Vein endothelial cell (primary cell): ENCODE data around the gene RANBP10. TPM values are rescaled to one million over a fixed set of nuclear protein-coding genes. Genes with fewer than 3 reads are reported as not detected.

Experiments used
- small RNA-seq: library from RNA; depleted of rRNA; stranded (forward); fragments of <200 nt; gene quantifications from one replicate; pipeline ENCODE3, GENCODE V24; 2012
- total RNA-seq: library from RNA; depleted of rRNA; stranded (reverse); fragments of >200 nt; gene quantifications from 2 replicates; pipeline ENCODE4 v1.2.3, GENCODE V29; 2012

The RANBP10 gene
- total RNA-seq = 11.2 and 15.4 TPM in 2 replicates

GRCh38 chr16:67806428-67807147 lies at the start of gene RANBP10, which contains the start of gene TSNAXIP1:
Gene RANBP10 (minus strand): TSS chr16:67806560. CDS start chr16:67806536, 24 bp downstream.
Gene TSNAXIP1 (plus strand): TSS chr16:67806889. CDS start chr16:67807150, 261 bp downstream.

GRCh38 chr16:67847064-67847861 lies 40.9 kb upstream of the RANBP10 start, which contains the start of gene CENPT:
Gene CENPT (minus strand): TSS chr16:67847693. CDS start chr16:67833859, 13,834 bp downstream.

GRCh38 chr16:67846320-67847063 lies 40.1 kb upstream of the RANBP10 start, which contains the start of gene NUTF2:
Gene NUTF2 (plus strand): TSS chr16:67846933. CDS start chr16:67865131, 18,198 bp downstream.

GRCh38 chr16:67841816-67842508 lies 35.6 kb upstream of the RANBP10 start, which contains the start of gene THAP11:
Gene THAP11 (plus strand): TSS chr16:67842320. CDS start chr16:67842555, 235 bp downstream.

GRCh38 chr16:67719048-67719777 lies 87.1 kb downstream of the RANBP10 start, which contains the start of gene GFOD2:
Gene GFOD2 (minus strand): TSS chr16:67719316. CDS start chr16:67685715, 33,601 bp downstream.

Small RNA genes lying within 50 kb of the gene (small RNA-seq; reads per million reads assigned to genes)
- gene AC040162.2 = not detected

Other genes starting within 250 kb of the RANBP10 start
- gene CTCF, start 244.0 kb downstream of the RANBP10 start, total RNA-seq = 32.7 and 34.2 TPM in 2 replicates
- gene CARMIL2, start 161.4 kb downstream of the RANBP10 start, total RNA-seq = 0.67 and 1.3 TPM in 2 replicates
- gene ACD, start 146.3 kb downstream of the RANBP10 start, total RNA-seq = 25.4 and 28.4 TPM in 2 replicates
- gene PARD6A, start 145.6 kb downstream of the RANBP10 start, total RNA-seq = 1.3 and 2.2 TPM in 2 replicates
- gene ENKD1, start 139.8 kb downstream of the RANBP10 start, total RNA-seq = 9.6 and 21.2 TPM in 2 replicates
- gene C16orf86, start 139.7 kb downstream of the RANBP10 start, total RNA-seq = 2.0 and 2.4 TPM in 2 replicates
- gene GFOD2, start 87.2 kb downstream of the RANBP10 start, total RNA-seq = 52.3 and 53.9 TPM in 2 replicates
- 0.33 and 0.67 TPM in 2 replicates for gene TSNAXIP1, start 329 bp upstream of the RANBP10 start, total RNA-seq
- gene THAP11, start 35.8 kb upstream of the RANBP10 start, total RNA-seq = 25.7 and 28.1 TPM in 2 replicates
- 258 and 586 TPM in 2 replicates for gene NUTF2, start 40.4 kb upstream of the RANBP10 start, total RNA-seq
- 30.4 and 30.5 TPM in 2 replicates for gene CENPT, start 41.1 kb upstream of the RANBP10 start, total RNA-seq
- gene EDC4, start 66.5 kb upstream of the RANBP10 start, total RNA-seq = 81.1 and 84.6 TPM in 2 replicates
- not detected in 2 replicates for gene NRN1L, start 78.3 kb upstream of the RANBP10 start, total RNA-seq
- 21.9 and 26.1 TPM in 2 replicates for gene PSKH1, start 86.7 kb upstream of the RANBP10 start, total RNA-seq
- gene CTRL, start 125.3 kb upstream of the RANBP10 start, total RNA-seq = 0.57 and 0.65 TPM in 2 replicates
- gene PSMB10, start 130.3 kb upstream of the RANBP10 start, total RNA-seq = 31.0 and 46.1 TPM in 2 replicates
- 4.8 and 5.2 TPM in 2 replicates for gene LCAT, start 137.6 kb upstream of the RANBP10 start, total RNA-seq
- 52.6 and 75.8 TPM in 2 replicates for gene SLC12A4, start 162.1 kb upstream of the RANBP10 start, total RNA-seq
- not detected in 2 replicates for gene DPEP3, start 173.9 kb upstream of the RANBP10 start, total RNA-seq
- under 0.01 and 0.57 TPM in 2 replicates for gene DPEP2, start 192.9 kb upstream of the RANBP10 start, total RNA-seq
- gene DPEP2NB, start 209.4 kb upstream of the RANBP10 start, total RNA-seq = not detected in 2 replicates
- 14.9 and 17.6 TPM in 2 replicates for gene DDX28, start 216.7 kb upstream of the RANBP10 start, total RNA-seq
- 17.8 and 20.6 TPM in 2 replicates for gene DUS2, start 216.7 kb upstream of the RANBP10 start, total RNA-seq